ENCODE results near the gene ARRB2.
A peak's percentile ranks its signal among the peaks of the same experiment; 100 is the strongest.
"Not testable (repeated sequence)": the region's sequence is repeated elsewhere in the genome, so short reads cannot be mapped to it uniquely, and the experiment has no call there.

ARRB2 gene

GRCh38 chr17:4709794-4710692 lies at the start of gene ARRB2:
TSS of gene ARRB2 (plus strand) at chr17:4710632. CDS start at chr17:4710722, 90 bp downstream.
- peak; percentile 98 for DNase-seq

DNA sequence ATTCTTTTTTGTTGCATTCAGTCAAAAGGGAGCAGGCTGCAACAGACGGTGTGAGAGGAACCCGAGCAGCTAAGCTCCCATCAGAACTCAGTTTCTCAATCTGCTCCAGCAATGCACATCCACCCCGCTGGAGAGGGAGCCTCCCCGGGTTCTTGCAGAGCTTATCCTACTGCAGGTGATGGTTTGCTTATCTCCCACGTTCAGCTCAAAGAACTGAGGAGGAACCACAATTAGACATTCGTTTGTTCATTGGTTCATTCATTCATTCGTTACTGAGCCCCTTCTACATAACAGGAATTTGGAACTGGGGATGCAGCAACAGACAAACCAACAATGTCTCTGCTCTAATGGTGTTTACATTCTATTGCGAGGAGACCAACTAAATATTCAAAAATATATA lies 46.7 kb upstream of the ARRB2 start:
- DNase-seq = no peak

GRCh38 chr17:4664230-4664629 lies 46.2 kb upstream of the ARRB2 start:
- no peak for DNase-seq

GRCh38 chr17:4665027-4665426 lies 45.4 kb upstream of the ARRB2 start:
- DNase-seq = no peak

DNA sequence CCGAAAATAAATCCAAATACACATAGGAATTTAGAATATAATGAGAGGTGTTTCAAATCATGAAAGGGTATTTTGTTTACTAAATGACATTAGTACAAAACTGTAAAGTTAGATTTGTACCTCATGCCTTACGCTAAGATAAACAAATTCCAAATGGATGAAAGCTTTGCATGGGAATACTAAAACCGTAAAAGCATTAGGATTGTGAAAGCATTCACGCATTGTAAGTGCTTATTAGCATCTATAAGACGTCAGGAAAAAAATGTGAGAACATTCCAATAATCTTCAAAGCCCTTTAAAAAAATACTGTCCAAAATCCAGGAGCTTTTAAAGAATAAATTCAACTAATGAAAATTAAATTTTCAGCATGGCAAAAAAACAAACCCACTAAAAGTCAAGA lies 44.1 kb upstream of the ARRB2 start:
- no peak for DNase-seq

DNA sequence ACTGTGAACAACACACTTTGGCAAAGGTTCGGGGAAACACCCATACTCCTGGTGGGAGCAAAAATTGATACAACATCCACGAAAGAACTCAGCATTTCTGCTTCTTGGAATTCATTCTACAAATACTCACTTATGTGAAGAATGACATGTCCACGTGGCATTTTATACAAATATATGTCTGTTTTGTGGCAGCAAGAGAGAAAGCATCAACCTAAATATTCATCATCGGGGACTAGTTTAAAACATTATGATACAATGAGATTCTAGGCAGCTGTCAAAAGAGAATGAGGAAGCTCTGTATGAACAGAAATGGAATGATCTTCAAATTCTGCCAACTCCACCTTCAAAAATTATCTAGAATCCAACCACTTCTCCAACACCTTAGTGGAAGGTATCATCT lies 43.3 kb upstream of the ARRB2 start:
- no peak for DNase-seq

GRCh38 chr17:4672055-4672630 lies 38.3 kb upstream of the ARRB2 start:
- DNase-seq = no peak

GRCh38 chr17:4672751-4673150 lies 37.7 kb upstream of the ARRB2 start:
- DNase-seq = no peak

GRCh38 chr17:4673169-4673568 lies 37.3 kb upstream of the ARRB2 start:
- no peak for DNase-seq

DNA sequence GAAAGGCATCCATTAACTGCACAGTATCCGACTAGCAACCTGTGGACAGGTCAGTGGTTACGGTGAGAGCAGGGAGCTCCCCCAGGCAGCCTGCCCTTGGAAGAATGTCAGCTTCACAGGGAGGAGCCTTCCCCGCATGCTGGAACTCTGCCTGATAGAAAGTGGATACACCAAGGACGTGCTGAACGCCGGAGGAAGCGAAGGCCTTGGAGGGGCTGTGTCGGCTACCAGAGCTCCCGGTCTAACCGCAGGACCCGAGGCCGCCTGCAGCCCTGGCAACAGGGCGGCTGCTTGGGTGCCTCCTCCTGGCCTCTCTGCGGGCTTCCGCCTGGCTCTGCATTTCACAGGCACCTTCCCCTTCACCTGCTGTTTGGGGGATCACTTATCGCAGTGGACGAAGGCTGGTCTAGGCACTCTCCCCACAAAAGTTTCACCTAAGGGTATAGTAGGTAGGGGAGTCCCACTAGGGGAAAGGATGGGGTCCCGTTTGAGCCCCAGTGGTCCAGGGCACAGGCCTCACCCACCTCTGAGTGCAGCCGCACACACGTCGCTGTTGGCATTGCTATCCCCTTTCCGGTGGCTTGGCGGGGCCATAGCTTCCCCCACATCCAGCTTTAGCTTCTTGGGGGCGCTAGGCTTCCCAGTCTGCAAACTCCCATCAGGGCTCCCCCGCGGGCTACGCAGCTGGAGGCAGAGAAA lies 36.3 kb upstream of the ARRB2 start:
- DNase-seq = no peak

GRCh38 chr17:4674685-4674998 lies 35.8 kb upstream of the ARRB2 start:
- DNase-seq = no peak

- DNase-seq = no peak
These were observed 34.6 kb upstream of the ARRB2 start for GRCh38 chr17:4675791-4676190.

GRCh38 chr17:4676791-4677190 lies 33.6 kb upstream of the ARRB2 start:
- DNase-seq = no peak

GRCh38 chr17:4678448-4679026 lies 31.9 kb upstream of the ARRB2 start:
- DNase-seq = peak; percentile 73

DNA sequence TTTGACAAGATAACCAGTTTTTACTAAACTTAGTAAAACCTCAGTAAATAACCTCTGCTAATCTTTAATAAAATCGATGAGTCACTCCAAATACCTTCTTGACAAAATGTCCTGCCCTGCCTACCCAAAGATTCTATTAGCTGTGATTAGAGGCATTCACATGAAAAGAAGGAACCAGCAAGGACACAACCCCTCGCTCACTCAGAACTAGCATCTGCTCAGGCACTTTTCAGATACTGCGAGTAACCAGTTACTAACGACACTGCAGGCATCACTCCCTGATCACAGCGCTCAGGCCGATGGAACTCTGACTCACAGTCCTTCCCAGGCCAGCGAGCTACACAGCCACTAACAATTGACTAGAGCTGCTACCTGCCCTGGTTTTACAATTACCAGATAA lies 30.8 kb upstream of the ARRB2 start:
- no peak for DNase-seq

- DNase-seq = not testable (repeated sequence)
These were observed 26.7 kb upstream of the ARRB2 start for GRCh38 chr17:4683739-4684138.

DNA sequence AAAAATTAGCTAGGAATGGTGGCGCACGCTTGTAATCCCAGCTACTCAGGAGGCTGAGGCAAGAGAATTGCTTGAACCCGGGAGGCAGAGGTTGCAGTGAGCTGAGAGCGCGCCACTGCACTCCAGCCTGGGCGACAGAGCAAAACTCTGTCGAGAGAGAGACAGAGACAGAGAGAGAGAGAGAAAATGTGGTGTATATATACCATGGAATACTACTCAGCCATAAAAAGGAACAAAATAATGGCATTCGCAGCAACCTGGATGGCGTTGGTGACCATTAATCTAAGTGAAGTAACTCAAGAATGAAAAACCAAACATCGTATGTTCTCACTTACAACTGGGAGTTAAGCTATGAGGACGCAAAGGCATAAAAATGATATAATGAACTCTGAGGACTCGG lies 20.6 kb upstream of the ARRB2 start:
- not testable (repeated sequence) for DNase-seq

DNA sequence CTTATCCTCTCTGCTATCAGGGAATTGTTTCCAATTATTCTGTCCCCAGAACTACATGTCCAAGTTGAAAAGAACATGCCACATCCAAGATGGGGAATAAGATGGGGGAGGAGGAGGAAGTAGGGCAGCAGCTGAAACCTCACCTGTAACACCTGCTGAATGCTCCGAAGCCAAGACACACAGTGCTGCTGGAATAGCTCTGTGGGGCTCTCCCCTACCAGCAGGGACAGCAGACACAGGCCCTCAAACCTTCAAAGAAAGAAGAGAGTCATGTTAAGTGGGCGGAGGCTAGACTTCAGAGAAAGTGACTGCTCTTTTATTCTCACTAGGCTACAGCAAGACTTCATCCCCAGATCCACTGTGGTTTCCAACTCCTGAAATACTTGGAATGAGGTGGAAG lies 19.7 kb upstream of the ARRB2 start:
- no peak for DNase-seq

GRCh38 chr17:4691686-4692085 lies 18.7 kb upstream of the ARRB2 start:
- DNase-seq = no peak

- DNase-seq = no peak
These were observed 17.0 kb upstream of the ARRB2 start for GRCh38 chr17:4693416-4693815.

- no peak for DNase-seq
These were observed 14.0 kb upstream of the ARRB2 start for GRCh38 chr17:4696437-4696805.

DNA sequence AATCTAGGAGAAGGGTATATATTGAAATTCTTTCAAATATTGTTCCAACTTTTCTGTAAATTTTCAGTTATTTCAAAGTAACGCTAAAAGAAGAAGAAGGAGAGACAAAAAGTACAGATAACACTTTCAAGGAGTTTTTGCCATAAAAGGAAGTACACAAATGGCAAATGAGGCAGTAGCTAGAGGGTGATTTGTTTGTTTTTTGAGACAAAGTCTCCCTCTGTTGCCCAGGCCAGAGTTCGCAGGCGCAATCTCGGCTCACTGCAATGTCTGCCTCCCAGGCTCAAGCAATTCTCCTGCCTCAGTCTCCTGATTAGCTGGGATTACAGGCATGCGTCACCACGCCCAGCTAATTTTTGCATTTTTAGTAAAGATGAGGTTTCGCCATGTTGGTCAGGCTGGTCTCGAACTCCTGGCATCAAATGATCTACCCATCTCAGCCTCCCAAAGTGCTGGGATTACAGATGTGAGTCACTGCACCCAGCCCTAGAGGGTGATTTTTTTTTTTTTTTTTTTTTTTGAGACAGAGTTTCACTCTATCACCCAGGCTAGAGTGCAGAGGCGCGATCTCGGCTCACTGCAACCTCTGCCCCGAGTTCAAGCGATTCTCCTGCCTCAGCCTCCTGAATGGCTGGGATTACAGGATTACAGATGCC lies 10.9 kb upstream of the ARRB2 start:
- not testable (repeated sequence) for DNase-seq

DNA sequence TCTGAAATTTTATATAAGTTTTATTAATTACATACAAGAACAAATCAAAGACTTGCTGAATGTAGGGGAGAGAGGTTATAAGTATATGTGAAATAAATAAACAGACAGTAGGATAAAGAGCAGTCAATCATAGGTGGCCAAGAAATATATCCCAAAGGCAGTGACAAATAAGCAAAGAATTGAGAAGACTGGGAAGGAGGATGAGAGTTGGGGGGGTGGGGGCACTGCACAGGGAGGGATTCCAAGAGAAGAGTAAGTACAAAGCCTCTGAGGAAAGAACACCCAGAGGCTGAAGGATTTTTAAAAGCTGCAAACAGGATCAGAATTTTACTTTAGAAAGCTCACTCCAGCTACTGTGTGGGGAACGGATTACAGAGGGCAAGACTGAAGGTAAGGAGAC lies 9.3 kb upstream of the ARRB2 start:
- DNase-seq = no peak

All from activated CD8-positive, alpha-beta memory T cell treated with anti-CD3 and anti-CD28 coated beads, Interleukin-2, amount 50 U/mL, for 48 hours (primary cell).